Measurements from ENCODE around the gene ZNF511. TPM values are rescaled to one million over a fixed set of nuclear protein-coding genes. Genes with fewer than 3 reads are reported as not detected.

The ZNF511 gene
- 100 to 1,000 TPM in 1 of 4 donors, 10 to 100 TPM in 3; 21.8 to 104 (median 27.2) TPM for total RNA-seq

DNA sequence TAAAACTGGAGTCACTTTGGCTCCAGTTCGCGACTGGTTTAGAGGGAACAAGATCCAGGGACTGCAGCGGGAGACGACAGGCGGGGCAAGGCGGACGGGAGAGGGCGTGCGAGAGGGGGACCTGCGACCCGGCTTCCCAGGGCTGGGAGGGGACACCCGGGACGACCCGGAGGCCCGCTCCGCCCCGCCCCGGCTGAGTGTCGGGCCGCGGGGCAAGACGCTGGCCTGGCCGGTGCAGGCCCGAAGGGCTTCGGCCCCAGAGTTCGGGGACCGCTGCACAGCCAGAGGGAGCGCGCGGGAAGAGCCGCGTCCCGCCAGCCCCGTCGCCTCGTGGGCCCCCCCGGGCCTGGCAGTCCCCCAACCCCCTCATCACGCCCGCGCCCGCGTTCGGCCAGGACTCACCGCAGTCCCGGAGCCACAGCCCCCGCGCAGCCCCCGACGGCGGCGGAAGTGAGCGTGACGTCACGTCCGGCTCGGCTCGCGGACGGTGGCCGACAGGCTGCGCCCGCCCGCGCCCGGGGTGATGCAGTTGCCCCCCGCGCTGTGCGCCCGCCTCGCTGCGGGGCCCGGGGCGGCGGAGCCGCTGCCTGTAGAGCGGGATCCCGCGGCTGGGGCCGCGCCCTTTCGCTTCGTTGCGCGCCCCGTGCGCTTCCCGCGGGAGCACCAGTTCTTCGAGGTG is at the start of gene ZNF511, which contains the start of gene TUBGCP2:
Gene ZNF511 (plus strand): TSS at position 494 of the 679 bp plus-strand sequence. CDS start 30 bp downstream, at position 524.
Gene TUBGCP2 (minus strand): TSS at position 452 of the 679 bp plus-strand sequence. CDS start 5,931 bp downstream, outside the sequence.
- Histone ChIP-seq H3K36me3 (peaks cover 0 to 9% (median 0%) of the 10 kb centered on the region in 4 donors), H3K4me3 (peak within 1 kb of the TSS; percentile 84 to 98 (median 93)), H3K27me3 (no peaks in the 10 kb centered on the region), H3K27ac (peak within 1 kb of the TSS; percentile 97 to 98 (median 98)), H3K9me3 (no peaks in the 10 kb centered on the region), H3K4me1 (peaks cover 7 to 33% (median 18%) of the 10 kb centered on the region in 4 donors)
- WGBS, 2 donors (ENCODE audit: low coverage in 1 of 2), result 0% methylated on average over 43 of the region's 89 CpGs; no CpG with 5 or more reads in 1 of the 2 donors
- in situ Hi-C loops (cut with MboI; ENCODE audit: low pct_ligation_motif_present in 1 of 4, low pct_unique_long_range_greater_than_20kb in 1 of 4, low sequenced_read_pairs in 3 of 4) (no loop called here), intact Hi-C loops (cut with DNase I; ENCODE audit: low total_unique reads) (no loop called here)
- DNase-seq, result peak; percentile 89
- TF ChIP-seq EP300 (IDR thresholded peaks at IDR 0.05; ENCODE audit: low read depth), result no peak
- TF ChIP-seq POLR2A (IDR thresholded peaks at IDR 0.05), result peak; percentile 72
- TF ChIP-seq, protein P1, sequence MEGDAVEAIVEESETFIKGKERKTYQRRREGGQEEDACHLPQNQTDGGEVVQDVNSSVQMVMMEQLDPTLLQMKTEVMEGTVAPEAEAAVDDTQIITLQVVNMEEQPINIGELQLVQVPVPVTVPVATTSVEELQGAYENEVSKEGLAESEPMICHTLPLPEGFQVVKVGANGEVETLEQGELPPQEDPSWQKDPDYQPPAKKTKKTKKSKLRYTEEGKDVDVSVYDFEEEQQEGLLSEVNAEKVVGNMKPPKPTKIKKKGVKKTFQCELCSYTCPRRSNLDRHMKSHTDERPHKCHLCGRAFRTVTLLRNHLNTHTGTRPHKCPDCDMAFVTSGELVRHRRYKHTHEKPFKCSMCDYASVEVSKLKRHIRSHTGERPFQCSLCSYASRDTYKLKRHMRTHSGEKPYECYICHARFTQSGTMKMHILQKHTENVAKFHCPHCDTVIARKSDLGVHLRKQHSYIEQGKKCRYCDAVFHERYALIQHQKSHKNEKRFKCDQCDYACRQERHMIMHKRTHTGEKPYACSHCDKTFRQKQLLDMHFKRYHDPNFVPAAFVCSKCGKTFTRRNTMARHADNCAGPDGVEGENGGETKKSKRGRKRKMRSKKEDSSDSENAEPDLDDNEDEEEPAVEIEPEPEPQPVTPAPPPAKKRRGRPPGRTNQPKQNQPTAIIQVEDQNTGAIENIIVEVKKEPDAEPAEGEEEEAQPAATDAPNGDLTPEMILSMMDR (IDR thresholded peaks at IDR 0.05), result peak in 1 of 5 experiments; percentile 10
- TF ChIP-seq POLR2AphosphoS5 (IDR thresholded peaks at IDR 0.05), result peak; percentile 74 to 93 (median 87)

GRCh38 chr10:133259602-133259989 is 49.1 kb upstream of the ZNF511 start:
- DNase-seq, result no peak
- Histone ChIP-seq H3K9me3 (no peaks in the 10 kb centered on the region), H3K36me3 (no peaks in the 10 kb centered on the region), H3K27me3 (no peaks in the 10 kb centered on the region), H3K4me1 (peaks cover 35 to 63% (median 51%) of the 10 kb centered on the region in 4 donors), H3K4me3 (no peak overlapping the region), H3K27ac (peak overlapping the region; percentile 50 to 64 (median 61))
- no peak for TF ChIP-seq EP300 (IDR thresholded peaks at IDR 0.05; ENCODE audit: low read depth)
- TF ChIP-seq, protein P1 (IDR thresholded peaks at IDR 0.05), result no peak
- TF ChIP-seq POLR2A (IDR thresholded peaks at IDR 0.05), result no peak
- TF ChIP-seq POLR2AphosphoS5 (IDR thresholded peaks at IDR 0.05), result no peak
- intact Hi-C loops (cut with DNase I; ENCODE audit: low total_unique reads) (no loop called here), in situ Hi-C loops (cut with MboI; ENCODE audit: low pct_ligation_motif_present in 1 of 4, low pct_unique_long_range_greater_than_20kb in 1 of 4, low sequenced_read_pairs in 3 of 4) (no loop called here)
- WGBS, 2 donors (ENCODE audit: low coverage in 1 of 2), result 76% methylated on average over 12 of the region's 12 CpGs; no CpG with 5 or more reads in 1 of the 2 donors

DNA sequence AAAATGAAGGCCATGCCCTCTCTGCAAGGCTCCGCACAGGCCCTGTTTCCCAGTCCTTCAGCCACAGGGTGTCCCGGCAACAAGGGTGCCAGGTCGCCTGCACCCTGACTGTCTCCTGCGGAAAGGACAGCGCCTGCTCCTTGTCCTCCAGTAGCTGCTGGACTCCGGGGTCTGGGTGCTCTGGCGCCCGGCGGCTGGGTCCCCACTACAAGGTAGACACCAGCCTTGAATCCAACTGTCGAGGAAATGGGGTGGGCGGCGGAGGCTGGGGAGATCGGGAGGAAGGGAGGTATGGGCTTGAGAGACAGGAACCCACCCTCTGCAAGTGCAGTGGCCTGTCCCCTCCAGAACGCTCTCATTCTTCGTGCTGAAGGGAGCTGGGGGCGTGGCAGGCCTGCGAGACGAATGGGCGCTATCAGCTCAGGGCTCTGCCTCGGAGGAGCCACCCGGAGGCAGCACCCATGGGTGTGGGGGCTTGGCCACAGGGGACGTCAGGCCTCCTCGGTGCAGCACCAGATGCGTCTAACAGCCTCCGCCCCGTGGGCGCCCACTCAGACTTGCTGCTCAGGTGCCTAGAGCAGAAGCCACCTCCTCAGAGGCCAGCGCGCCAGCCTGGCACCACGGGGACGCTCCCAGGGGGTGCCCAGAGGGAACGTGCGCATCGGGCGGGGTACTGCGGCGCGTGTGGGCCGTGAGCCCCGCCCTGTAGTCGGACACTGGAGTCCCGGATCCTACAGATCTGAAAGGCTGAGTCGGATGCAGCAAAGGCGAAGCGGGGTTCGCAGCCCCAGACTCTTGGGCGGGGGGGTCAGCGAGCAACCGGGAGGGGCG is 47.6 kb upstream of the ZNF511 start:
- H3K4me1 ChIP-seq, result peaks cover 35 to 73% (median 53%) of the 10 kb centered on the region in 4 donors
- H3K9me3 ChIP-seq, result no peaks in the 10 kb centered on the region
- TF ChIP-seq, protein P1 (IDR thresholded peaks at IDR 0.05), result no peak
- TF ChIP-seq POLR2AphosphoS5 (IDR thresholded peaks at IDR 0.05) (peak in 1 of 3 donors; percentile 2), POLR2A (IDR thresholded peaks at IDR 0.05) (peak; percentile 45), EP300 (IDR thresholded peaks at IDR 0.05; ENCODE audit: low read depth) (no peak)
- 36% methylated on average over 29 of the region's 50 CpGs; no CpG with 5 or more reads in 1 of the 2 donors for WGBS, 2 donors (ENCODE audit: low coverage in 1 of 2)
- H3K27me3 ChIP-seq, result no peaks in the 10 kb centered on the region
- H3K36me3 ChIP-seq, result no peaks in the 10 kb centered on the region
- peak overlapping the region; percentile 92 to 98 (median 94) for H3K27ac ChIP-seq
- DNase-seq, result peak; percentile 71
- intact Hi-C loops (cut with DNase I; ENCODE audit: low total_unique reads), result no loop called here
- peak overlapping the region; percentile 79 to 96 (median 84) for H3K4me3 ChIP-seq
- in situ Hi-C loops (cut with MboI; ENCODE audit: low pct_ligation_motif_present in 1 of 4, low pct_unique_long_range_greater_than_20kb in 1 of 4, low sequenced_read_pairs in 3 of 4), result loop anchor here in 1 of 4 donors (10.0 kb wide), 1 partner anchor 54 kb away; no protein-coding TSS in a partner anchor

Data from transverse colon (tissue), 4 donors.